OCI-M2 (cell line): ENCODE results near the gene SLC6A18.

ENCODE experiments used
- DNase-seq: peaks from one replicate; lab custom pipeline; 2025; ENCODE audit not compliant: unreplicated experiment; lab: John Stamatoyannopoulos, UW

Gene SLC6A18

GRCh38 chr5:1225081-1225480, at the start of gene SLC6A18:
Gene SLC6A18 (plus strand): TSS chr5:1225381. CDS start chr5:1225478, 97 bp downstream.
- DNase-seq: no peak

GRCh38 chr5:1175801-1176472, 49.2 kb upstream of the SLC6A18 start:
- no peak for DNase-seq

- no peak for DNase-seq
Measured at GRCh38 chr5:1176473-1177391, 48.4 kb upstream of the SLC6A18 start.

GRCh38 chr5:1177826-1178528, 47.2 kb upstream of the SLC6A18 start:
- DNase-seq: no peak

GRCh38 chr5:1178529-1179382, 46.4 kb upstream of the SLC6A18 start:
- DNase-seq: no peak

- no peak for DNase-seq
Measured at GRCh38 chr5:1179383-1179715, 45.8 kb upstream of the SLC6A18 start.

- DNase-seq: no peak
Measured at GRCh38 chr5:1180096-1180495, 45.1 kb upstream of the SLC6A18 start.

- no peak for DNase-seq
Measured at GRCh38 chr5:1180841-1181271, 44.3 kb upstream of the SLC6A18 start.

- DNase-seq: no peak
Measured at GRCh38 chr5:1181451-1182359, 43.5 kb upstream of the SLC6A18 start.

GRCh38 chr5:1182360-1182632, 42.9 kb upstream of the SLC6A18 start:
- no peak for DNase-seq

GRCh38 chr5:1182633-1183423, 42.4 kb upstream of the SLC6A18 start:
- no peak for DNase-seq

GRCh38 chr5:1183424-1184162, 41.6 kb upstream of the SLC6A18 start:
- no peak for DNase-seq

- no peak for DNase-seq
Measured at GRCh38 chr5:1184163-1184470, 41.1 kb upstream of the SLC6A18 start.

- DNase-seq: no peak
Measured at GRCh38 chr5:1184481-1184880, 40.7 kb upstream of the SLC6A18 start.

- no peak for DNase-seq
Measured at GRCh38 chr5:1185038-1185627, 40.0 kb upstream of the SLC6A18 start.

GRCh38 chr5:1185629-1186350, 39.4 kb upstream of the SLC6A18 start:
- DNase-seq: peak; percentile 35

GRCh38 chr5:1186351-1187233, 38.6 kb upstream of the SLC6A18 start:
- no peak for DNase-seq
